VCaP (cell line): ENCODE measurements around the gene ZDHHC14.
"Not testable (repeated sequence)": the region's sequence is repeated elsewhere in the genome, so short reads cannot be mapped to it uniquely, and the experiment has no call there.

Experiments used
- H3K27ac ChIP-seq: fragments of 450-650 bp; 2 replicates; pipeline ENCODE4 v1.5.1; 2017
- TF ChIP-seq, protein P1 (sequence below): fragments of 450-650 bp; conservative IDR thresholded peaks from 2 replicates; pipeline ENCODE4 v1.5.1; 2017; ENCODE audit warnings: mild to moderate bottlenecking, moderate library complexity

The ZDHHC14 gene

DNA sequence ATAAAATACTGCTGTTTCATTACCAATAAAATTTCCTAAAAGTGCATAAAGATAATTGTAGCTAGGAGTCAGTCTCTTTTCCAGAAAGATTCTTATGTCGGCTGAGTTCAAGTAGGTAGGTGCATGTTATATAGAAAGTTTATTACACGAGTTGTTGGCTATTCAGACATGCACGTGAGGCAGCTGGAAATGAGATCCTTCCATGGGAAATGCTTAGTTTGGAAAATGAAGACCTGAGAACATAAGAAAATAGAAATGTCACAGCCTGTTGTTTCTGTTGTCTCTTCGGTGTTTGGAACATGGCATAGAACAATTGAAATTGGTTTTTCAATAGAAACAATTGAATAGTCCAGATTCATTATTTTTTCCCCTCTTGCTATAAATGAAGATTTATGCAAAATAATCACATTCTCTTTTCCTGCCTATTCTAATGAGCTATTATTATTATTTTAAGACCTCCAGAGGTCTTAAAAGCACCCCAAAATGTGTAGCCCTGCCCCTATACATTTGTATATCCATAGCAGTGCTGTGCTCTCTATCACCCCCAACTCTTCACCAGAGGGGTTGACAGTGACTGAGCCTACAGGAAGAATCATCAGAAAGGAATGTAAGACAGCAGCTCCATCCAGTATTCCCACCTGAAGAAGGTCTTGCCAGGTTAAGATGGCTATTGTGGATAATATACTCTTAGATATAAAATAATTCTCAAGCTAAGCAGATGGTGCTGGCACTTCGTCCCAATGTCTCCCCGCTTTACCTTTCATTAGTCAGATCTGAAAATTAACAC is 82.2 kb downstream of the ZDHHC14 start:
- TF ChIP-seq, protein P1, sequence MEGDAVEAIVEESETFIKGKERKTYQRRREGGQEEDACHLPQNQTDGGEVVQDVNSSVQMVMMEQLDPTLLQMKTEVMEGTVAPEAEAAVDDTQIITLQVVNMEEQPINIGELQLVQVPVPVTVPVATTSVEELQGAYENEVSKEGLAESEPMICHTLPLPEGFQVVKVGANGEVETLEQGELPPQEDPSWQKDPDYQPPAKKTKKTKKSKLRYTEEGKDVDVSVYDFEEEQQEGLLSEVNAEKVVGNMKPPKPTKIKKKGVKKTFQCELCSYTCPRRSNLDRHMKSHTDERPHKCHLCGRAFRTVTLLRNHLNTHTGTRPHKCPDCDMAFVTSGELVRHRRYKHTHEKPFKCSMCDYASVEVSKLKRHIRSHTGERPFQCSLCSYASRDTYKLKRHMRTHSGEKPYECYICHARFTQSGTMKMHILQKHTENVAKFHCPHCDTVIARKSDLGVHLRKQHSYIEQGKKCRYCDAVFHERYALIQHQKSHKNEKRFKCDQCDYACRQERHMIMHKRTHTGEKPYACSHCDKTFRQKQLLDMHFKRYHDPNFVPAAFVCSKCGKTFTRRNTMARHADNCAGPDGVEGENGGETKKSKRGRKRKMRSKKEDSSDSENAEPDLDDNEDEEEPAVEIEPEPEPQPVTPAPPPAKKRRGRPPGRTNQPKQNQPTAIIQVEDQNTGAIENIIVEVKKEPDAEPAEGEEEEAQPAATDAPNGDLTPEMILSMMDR: no peak
- no peak overlapping the region for H3K27ac ChIP-seq

DNA sequence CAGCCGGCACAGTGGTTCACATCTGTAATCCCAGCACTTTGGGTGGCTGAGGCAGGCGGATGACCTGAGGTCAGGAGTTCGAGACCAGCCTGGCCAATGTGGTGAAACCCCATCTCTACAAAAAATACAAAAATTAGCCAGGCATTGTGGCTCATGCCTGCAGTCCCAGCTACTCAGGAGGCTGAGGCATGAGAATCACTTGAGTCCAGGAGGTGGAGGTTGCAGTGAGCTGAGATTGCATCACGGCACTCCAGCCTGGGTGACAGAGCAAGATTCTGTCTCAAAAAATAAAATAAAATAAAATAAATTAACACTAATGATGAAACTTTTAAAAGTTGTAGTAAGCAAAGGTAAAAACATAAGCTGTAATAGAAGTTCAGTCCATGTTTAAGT is 82.7 kb downstream of the ZDHHC14 start:
- not testable (repeated sequence) for H3K27ac ChIP-seq

DNA sequence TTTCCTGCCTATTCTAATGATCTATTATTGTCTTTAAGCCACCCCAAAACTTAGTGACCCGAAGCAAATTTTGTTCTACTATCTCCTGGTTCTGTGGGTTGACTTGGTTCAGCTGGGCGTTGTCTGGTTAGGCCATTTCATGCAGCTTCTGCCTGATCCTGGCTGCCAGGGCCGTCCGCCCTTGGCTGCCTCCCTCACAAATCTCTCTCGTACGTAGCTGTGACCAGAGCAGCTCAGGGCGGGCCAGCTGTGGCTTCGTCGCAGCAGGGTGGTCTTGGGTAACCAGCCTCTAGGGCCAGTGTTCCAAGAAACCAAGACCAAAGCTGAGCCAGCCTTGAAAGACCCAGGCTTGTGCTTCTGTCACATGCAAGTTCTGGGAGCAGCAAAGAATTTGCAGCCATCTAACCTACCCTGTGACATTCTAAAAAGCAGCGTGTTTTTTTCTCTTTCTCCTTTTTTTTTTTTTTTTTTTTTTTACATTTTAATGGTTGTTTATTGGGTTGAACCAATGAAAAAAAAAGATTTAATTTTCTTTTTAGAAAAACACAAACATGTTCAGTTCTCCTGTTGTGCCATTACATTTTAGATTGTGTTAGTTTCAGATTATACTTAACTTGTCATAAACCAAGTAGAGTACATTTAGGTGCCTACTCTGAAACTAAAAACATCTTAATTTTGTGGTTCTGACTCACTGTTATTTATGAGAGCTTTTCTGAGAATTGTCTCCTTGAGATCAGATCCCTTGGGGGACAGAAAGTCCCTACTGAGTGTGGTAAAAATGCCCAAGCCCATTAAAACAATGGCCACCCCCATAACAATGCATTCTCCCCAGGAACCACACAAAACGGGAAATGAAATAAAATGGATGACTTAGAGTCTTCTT is 83.9 kb downstream of the ZDHHC14 start:
- TF ChIP-seq, protein P1: no peak
- no peak overlapping the region for H3K27ac ChIP-seq

GRCh38 chr6:157466342-157466648 is 85.3 kb downstream of the ZDHHC14 start:
- H3K27ac ChIP-seq: no peak overlapping the region
- TF ChIP-seq, protein P1: no peak

GRCh38 chr6:157467339-157467738 is 86.3 kb downstream of the ZDHHC14 start:
- not testable (repeated sequence) for H3K27ac ChIP-seq

GRCh38 chr6:157468054-157468453 is 87.1 kb downstream of the ZDHHC14 start:
- no peak overlapping the region for H3K27ac ChIP-seq
- TF ChIP-seq, protein P1: no peak

DNA sequence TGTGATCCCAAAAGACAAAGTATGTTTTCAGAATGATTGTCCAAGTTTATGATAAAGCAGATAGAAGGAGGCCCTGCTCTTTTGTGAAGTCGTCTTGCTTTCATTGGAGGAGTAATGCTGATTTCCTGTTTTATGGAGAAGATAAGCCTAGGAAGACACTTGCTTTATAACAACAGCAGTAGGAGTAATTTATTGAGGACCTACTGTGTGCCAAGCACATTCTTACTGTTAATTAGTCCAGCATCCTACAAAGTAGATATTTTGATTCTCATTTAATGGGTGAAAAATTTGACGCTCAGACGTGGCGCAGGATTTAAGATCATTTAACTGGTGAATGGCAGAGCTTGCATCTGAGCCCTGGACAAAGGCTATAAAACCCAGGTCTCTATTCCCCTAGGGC is 87.6 kb downstream of the ZDHHC14 start:
- TF ChIP-seq, protein P1: no peak
- no peak overlapping the region for H3K27ac ChIP-seq

DNA sequence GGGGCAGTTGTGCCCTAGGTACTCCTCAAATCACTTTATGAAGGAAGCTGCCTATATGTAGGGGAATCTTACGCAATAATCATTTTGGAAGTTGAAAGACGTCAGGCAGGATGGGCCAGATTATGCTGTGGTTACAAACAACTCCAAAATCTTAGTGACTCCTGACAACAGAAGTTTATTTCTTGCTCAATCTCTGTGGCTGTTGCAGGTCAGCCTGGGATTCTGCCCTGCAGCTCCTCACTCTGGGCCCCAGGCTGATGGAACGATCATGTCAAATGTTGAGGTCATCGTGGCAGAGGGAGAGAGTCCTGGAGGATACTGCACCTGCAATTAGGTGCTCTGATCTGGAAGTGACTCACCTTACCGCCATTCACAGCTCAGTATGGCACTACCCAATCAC is 88.4 kb downstream of the ZDHHC14 start:
- TF ChIP-seq, protein P1: no peak
- no peak overlapping the region for H3K27ac ChIP-seq
